GM12892 (cell line): ENCODE results near the gene TSNAX.

Experiments
- POLR2A ChIP-seq: IDR thresholded peaks from 2 replicates; pipeline ENCODE4 v1.6.1; 2011; ENCODE audit warnings: low read depth, low read length, control low read depth
- POLR2AphosphoS5 ChIP-seq: IDR thresholded peaks from 2 replicates; pipeline ENCODE4 v1.6.1; 2011; ENCODE audit warnings: low read depth, low read length, control low read depth
- TAF1 ChIP-seq: IDR thresholded peaks from 2 replicates; pipeline ENCODE4 v1.6.1; 2011; ENCODE audit warnings: low read depth, mild to moderate bottlenecking, control low read depth, low read length, borderline replicate concordance

DNA sequence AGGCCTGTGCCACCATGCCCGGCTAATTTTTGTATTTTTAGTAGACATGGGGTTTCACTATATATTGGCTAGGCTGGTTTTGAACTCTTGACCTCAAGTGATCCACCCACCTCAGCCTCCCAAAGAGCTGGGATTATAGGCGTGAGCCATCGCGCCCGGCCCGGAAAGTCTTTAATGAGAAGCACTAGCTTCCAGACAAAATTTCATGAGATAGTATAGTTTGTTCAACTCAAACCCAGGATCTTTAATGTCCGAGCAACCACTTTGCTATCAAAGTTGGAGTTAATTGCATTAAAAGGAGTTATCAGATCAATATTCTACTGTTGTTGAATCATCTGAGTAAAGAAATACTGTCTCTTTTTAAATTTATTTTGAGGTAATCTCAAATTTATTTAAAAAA is 4.8 kb downstream of the TSNAX start:
- no peak for TF ChIP-seq POLR2A
- TF ChIP-seq POLR2AphosphoS5, result no peak
- no peak for TF ChIP-seq TAF1
